ENCODE data around the gene FHAD1. TPM values are rescaled to one million over a fixed set of nuclear protein-coding genes. Genes with fewer than 3 reads are reported as not detected.

FHAD1 gene
- total RNA-seq, 3 donors from 2014 or later (not counting 1 experiment from before 2014, with no cell fraction given), result 0.72 to 1.9 (median 1.7) TPM

- ATAC-seq, result no peak
- no peak overlapping the region for H3K27ac Mint-ChIP-seq
Observed at GRCh38 chr1:15255582-15256149, 8.6 kb downstream of the FHAD1 start.

DNA sequence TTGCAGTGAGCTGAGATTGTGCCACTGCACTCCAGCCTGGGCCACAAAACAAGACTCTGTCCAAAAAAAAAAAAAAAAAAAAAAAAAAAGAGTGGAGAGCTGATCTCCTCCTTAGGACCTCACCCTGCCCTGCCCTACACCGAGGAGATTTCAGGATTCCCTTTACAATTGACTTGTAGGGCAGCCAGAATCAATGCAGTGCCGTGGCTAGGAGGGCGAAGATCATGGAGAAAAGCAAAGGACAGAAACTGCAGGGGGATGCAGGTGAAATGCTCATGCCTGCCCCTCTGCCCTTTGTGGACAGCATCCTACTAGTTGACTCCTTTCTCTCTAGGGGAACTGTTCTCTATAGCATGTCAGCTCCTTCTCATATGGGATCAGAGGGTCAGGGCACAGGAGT, 9.6 kb downstream of the FHAD1 start:
- no peak for ATAC-seq

More at GRCh38 chr1:15255582-15256149, 8.6 kb downstream of the FHAD1 start:
- Histone ChIP-seq H3K9me3 (ENCODE audit: control insufficient read depth, insufficient read depth, low read length) (no peaks in the 10 kb centered on the region), H3K27ac (ENCODE audit: low read length) (no peak overlapping the region), H3K4me1 (ENCODE audit: control insufficient read depth, insufficient read depth, low read length) (peaks cover 10% of the 10 kb centered on the region), H3K36me3 (ENCODE audit: control insufficient read depth, insufficient read depth, low read length) (no peaks in the 10 kb centered on the region), H3K4me3 (ENCODE audit: low read length) (no peak overlapping the region), H3K27me3 (ENCODE audit: control insufficient read depth, insufficient read depth, low read length) (no peaks in the 10 kb centered on the region)
- no peaks in the 10 kb centered on the region for H3K9me3 Mint-ChIP-seq
- peaks cover 33 to 42% of the 10 kb centered on the region in 2 donors for H3K4me1 Mint-ChIP-seq
- no peaks in the 10 kb centered on the region for H3K36me3 Mint-ChIP-seq
- peak in 1 of 2 donors; percentile 7 for DNase-seq
- WGBS (ENCODE audit: insufficient coverage), result 72% methylated on average over 4 of the region's 4 CpGs
- H3K4me3 Mint-ChIP-seq, result no peak overlapping the region
- TF ChIP-seq, protein P1, sequence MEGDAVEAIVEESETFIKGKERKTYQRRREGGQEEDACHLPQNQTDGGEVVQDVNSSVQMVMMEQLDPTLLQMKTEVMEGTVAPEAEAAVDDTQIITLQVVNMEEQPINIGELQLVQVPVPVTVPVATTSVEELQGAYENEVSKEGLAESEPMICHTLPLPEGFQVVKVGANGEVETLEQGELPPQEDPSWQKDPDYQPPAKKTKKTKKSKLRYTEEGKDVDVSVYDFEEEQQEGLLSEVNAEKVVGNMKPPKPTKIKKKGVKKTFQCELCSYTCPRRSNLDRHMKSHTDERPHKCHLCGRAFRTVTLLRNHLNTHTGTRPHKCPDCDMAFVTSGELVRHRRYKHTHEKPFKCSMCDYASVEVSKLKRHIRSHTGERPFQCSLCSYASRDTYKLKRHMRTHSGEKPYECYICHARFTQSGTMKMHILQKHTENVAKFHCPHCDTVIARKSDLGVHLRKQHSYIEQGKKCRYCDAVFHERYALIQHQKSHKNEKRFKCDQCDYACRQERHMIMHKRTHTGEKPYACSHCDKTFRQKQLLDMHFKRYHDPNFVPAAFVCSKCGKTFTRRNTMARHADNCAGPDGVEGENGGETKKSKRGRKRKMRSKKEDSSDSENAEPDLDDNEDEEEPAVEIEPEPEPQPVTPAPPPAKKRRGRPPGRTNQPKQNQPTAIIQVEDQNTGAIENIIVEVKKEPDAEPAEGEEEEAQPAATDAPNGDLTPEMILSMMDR (IDR thresholded peaks at IDR 0.05), result no peak
- peaks cover 0 to 6% of the 10 kb centered on the region in 2 donors for H3K27me3 Mint-ChIP-seq (ENCODE audit: low read depth in 2 of 2)
- intact Hi-C loops (cut with micrococcal nuclease), result no loop called here

DNA sequence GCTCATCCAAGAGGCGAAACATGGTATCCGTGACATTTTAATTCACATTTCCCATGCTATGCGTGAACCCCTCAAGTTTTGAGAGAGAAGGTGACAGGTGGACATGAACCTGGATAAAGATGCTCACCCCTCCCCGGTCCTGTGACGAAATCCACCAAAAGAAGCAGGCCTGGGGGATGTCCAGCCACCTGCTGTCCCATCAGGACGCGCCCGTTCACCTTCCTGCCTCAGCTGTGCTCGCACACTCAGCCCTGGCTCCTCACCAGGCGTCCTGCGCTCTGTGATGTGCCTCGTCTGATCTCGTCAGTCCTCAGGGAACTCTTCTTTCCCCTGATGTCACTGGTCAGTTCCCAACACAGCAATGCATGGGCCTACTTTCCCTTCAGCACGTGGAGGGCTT, 10.3 kb downstream of the FHAD1 start:
- Histone ChIP-seq H3K4me1 (ENCODE audit: control insufficient read depth, insufficient read depth, low read length) (peaks cover 18% of the 10 kb centered on the region), H3K4me3 (ENCODE audit: low read length) (no peak overlapping the region), H3K27ac (ENCODE audit: low read length) (no peak overlapping the region), H3K36me3 (ENCODE audit: control insufficient read depth, insufficient read depth, low read length) (no peaks in the 10 kb centered on the region), H3K9me3 (ENCODE audit: control insufficient read depth, insufficient read depth, low read length) (no peaks in the 10 kb centered on the region), H3K27me3 (ENCODE audit: control insufficient read depth, insufficient read depth, low read length) (no peaks in the 10 kb centered on the region)
- Mint-ChIP-seq H3K36me3 (no peaks in the 10 kb centered on the region), H3K4me3 (no peak overlapping the region), H3K27me3 (ENCODE audit: low read depth in 2 of 2) (peaks cover 6 to 8% of the 10 kb centered on the region in 2 donors), H3K9me3 (no peaks in the 10 kb centered on the region), H3K4me1 (peaks cover 33 to 45% of the 10 kb centered on the region in 2 donors), H3K27ac (no peak overlapping the region)
- TF ChIP-seq, protein P1 (IDR thresholded peaks at IDR 0.05), result no peak
- WGBS (ENCODE audit: insufficient coverage), result 80% methylated on average over 14 of the region's 14 CpGs
- ATAC-seq (no peak), DNase-seq (peak in 1 of 2 donors; percentile 7)
- intact Hi-C loops (cut with micrococcal nuclease), result no loop called here

More for the DNA sequence above, 9.6 kb downstream of the FHAD1 start:
- Histone ChIP-seq H3K27ac (ENCODE audit: low read length) (no peak overlapping the region), H3K9me3 (ENCODE audit: control insufficient read depth, insufficient read depth, low read length) (no peaks in the 10 kb centered on the region), H3K27me3 (ENCODE audit: control insufficient read depth, insufficient read depth, low read length) (no peaks in the 10 kb centered on the region), H3K4me1 (ENCODE audit: control insufficient read depth, insufficient read depth, low read length) (peaks cover 16% of the 10 kb centered on the region), H3K36me3 (ENCODE audit: control insufficient read depth, insufficient read depth, low read length) (no peaks in the 10 kb centered on the region), H3K4me3 (ENCODE audit: low read length) (no peak overlapping the region)
- 87% methylated on average over 3 of the region's 3 CpGs for WGBS (ENCODE audit: insufficient coverage)
- peaks cover 30 to 45% of the 10 kb centered on the region in 2 donors for H3K4me1 Mint-ChIP-seq
- H3K27ac Mint-ChIP-seq, result no peak overlapping the region
- intact Hi-C loops (cut with micrococcal nuclease), result no loop called here
- no peaks in the 10 kb centered on the region for H3K36me3 Mint-ChIP-seq
- H3K4me3 Mint-ChIP-seq, result no peak overlapping the region
- no peaks in the 10 kb centered on the region for H3K9me3 Mint-ChIP-seq
- TF ChIP-seq, protein P1 (IDR thresholded peaks at IDR 0.05), result no peak
- DNase-seq, result peak in 1 of 2 donors; percentile 1
- H3K27me3 Mint-ChIP-seq (ENCODE audit: low read depth in 2 of 2), result peaks cover under 1 to 6% of the 10 kb centered on the region in 2 donors
